Heart left ventricle (tissue), 16 donors: ENCODE results near the gene MMP24. TPM values are rescaled to one million over a fixed set of nuclear protein-coding genes. Genes with fewer than 3 reads are reported as not detected.
"Not testable (repeated sequence)": the region's sequence is repeated elsewhere in the genome, so short reads cannot be mapped to it uniquely, and the experiment has no call there.

ENCODE experiments used
- ATAC-seq, 4 donors: fragments of 200-7000 bp; cut with Tn5 transposase; one replicate each; pipeline ENCODE4 v1.9.1; 2020 to 2022; ENCODE audit warnings: moderate library complexity in 4 of 4, mild to moderate bottlenecking in 3 of 4, moderate number of reproducible peaks in 1 of 4
- DNase-seq, 5 donors: peaks; one replicate each; pipeline ENCODE4 v3.0.0-alpha.2; 2020
- H3K27ac ChIP-seq, 12 donors: fragments of 200-600 bp; sonication (generic) in 4 of 12; one replicate each; pipeline versions ENCODE4 v1.5.0 to v1.8.0; 2016 to 2022; ENCODE audit warnings: mild to moderate bottlenecking in 2 of 12
- H3K27me3 ChIP-seq, 9 donors: fragments of 200-600 bp; sonication (generic) in 2 of 9; one replicate each; pipeline versions ENCODE4 v1.5.1 to v1.8.0; 2016 to 2022; ENCODE audit warnings: mild to moderate bottlenecking in 3 of 9
- H3K36me3 ChIP-seq, 9 donors: fragments of 200-600 bp; sonication (generic) in 2 of 9; one replicate each; pipeline versions ENCODE4 v1.5.0 to v1.8.0; 2018 to 2022; ENCODE audit warnings: mild to moderate bottlenecking in 2 of 9
- H3K4me1 ChIP-seq, 12 donors: fragments of 200-600 bp; sonication (generic) in 4 of 12; one replicate each; pipeline versions ENCODE4 v1.5.0 to v1.8.0; 2016 to 2022; ENCODE audit warnings: mild to moderate bottlenecking in 3 of 12
- H3K4me3 ChIP-seq, 12 donors: fragments of 200-600 bp; sonication (generic) in 4 of 12; one replicate each; pipeline versions ENCODE4 v1.5.0 to v1.8.0; 2017 to 2022; ENCODE audit warnings: mild to moderate bottlenecking in 9 of 12, moderate library complexity in 4 of 12
- H3K9me3 ChIP-seq, 12 donors: fragments of 200-600 bp; sonication (generic) in 4 of 12; one replicate each; pipeline versions ENCODE4 v1.5.0 to v1.8.0; 2016 to 2022; ENCODE audit warnings: mild to moderate bottlenecking in 1 of 12
- CTCF ChIP-seq, 12 donors: fragments of 200-600 bp; sonication (generic) in 4 of 12; IDR thresholded peaks; one replicate each; pipeline versions ENCODE4 v1.5.0 to v1.8.0; 2018 to 2022; ENCODE audit warnings: antibody characterized with exemption in 12 of 12, mild to moderate bottlenecking in 5 of 12
- POLR2A ChIP-seq, 2 donors: fragments of 450-650 bp; IDR thresholded peaks; one replicate each; pipeline ENCODE4 v1.6.1; 2017; ENCODE audit warnings: antibody characterized with exemption in 2 of 2, mild to moderate bottlenecking in 2 of 2, moderate library complexity in 2 of 2
- WGBS, 4 donors: extraction: QIAGEN DNeasy Blood & Tissue Kit in 2 of 4; methylation state at CpG; one replicate each; pipeline versions ENCODE4 v1.1.5 to v1.1.7; 2013 to 2018; 5-methylcytosine and 5-hydroxymethylcytosine counted together
- intact Hi-C, 10 donors: fragments of 100-400 bp; cut with DNase I; formaldehyde crosslinking; loops; one replicate each; pipeline versions ENCODE4 v1.11.1 to v1.14.2; 2022
- polyA plus RNA-seq, 2 donors: library from polyadenylated mRNA; stranded (reverse); fragments of 200-250 nt; gene quantifications; one replicate each; pipeline ENCODE4 v1.2.3, GENCODE V29; 2013
- total RNA-seq, 9 donors: library from RNA; depleted of rRNA in 2 of 9; stranded (reverse); fragments of >200 nt in 2 of 9; fragmentation: NEBNext Ultra II Directional in 3 of 9; extraction: Animal tissue kit (Norgen Biotek cat#: 25700) in 3 of 9; gene quantifications; one replicate each; pipeline versions ENCODE4 v1.1.0 to v1.2.4, GENCODE V29; 2016 to 2023
- donor health status: ischemic (EF 13 %, LVEDD 7.1; RV severe dilation, severe dysfunction).
- donor health status: healthy with polysubstance abuse.
- donor health status: DM: no; HTN: yes; CAD: no.
- donor health status: DM: no; HTN: no; CAD: no.
- donor health status: ischemic (EF 25% LVEDD 6.9; RV normal size, moderate dysfunction).
- donor health status: ischemic (EF 25% LVEDD 5.7; RV mildly dilated, moderate dysfunction).
- donor health status: healthy.
- donor health status: DM: yes; HTN: yes; CAD: no.
- donor health status: ischemic (EF 35%, LVEDD 5.7; RV mildly dilated, moderate dysfunction).
- donor health status: nonischemic (EF 11% LVEDD 7.7; RV severe dilation, severe dysfunction).
- donor health status: DM: yes; HTN: yes; CAD: no.
- donor health status: PGD.
- donor health status: ischemic (EF 29% LVEDD 5.4; RV normal size, mild dysfunction).
- donor health status: nonischemic (EF 23%, LVEDD 6.1; RV moderate dilation, normal function).

The MMP24 gene
- total and polyA plus RNA-seq, 11 donors: 0.05 to 10.0 (median 0.25) TPM

GRCh38 chr20:35252037-35252461 lies 25.6 kb downstream of the MMP24 start:
- no peak overlapping the region for H3K4me3 ChIP-seq
- H3K27me3 ChIP-seq: no peaks in the 10 kb centered on the region
- DNase-seq (no peak), ATAC-seq (no peak)
- no peak for TF ChIP-seq CTCF (IDR thresholded peaks at IDR 0.05)
- TF ChIP-seq POLR2A (IDR thresholded peaks at IDR 0.05): no peak
- WGBS, 4 donors: 71 to 80% (median 76%) methylated on average over 2 of the region's 2 CpGs
- peaks cover 0 to 4% (median 0%) of the 10 kb centered on the region in 12 donors for H3K4me1 ChIP-seq
- H3K27ac ChIP-seq: no peak overlapping the region
- no peaks in the 10 kb centered on the region for H3K36me3 ChIP-seq
- intact Hi-C loops: no loop called here
- H3K9me3 ChIP-seq: no peaks in the 10 kb centered on the region

- H3K9me3 ChIP-seq, H3K36me3 ChIP-seq, H3K4me3 ChIP-seq, ATAC-seq, H3K4me1 ChIP-seq, H3K27me3 ChIP-seq, DNase-seq, intact Hi-C loops, H3K27ac ChIP-seq: not testable (repeated sequence)
- WGBS, 4 donors: 80 to 100% (median 98%) methylated on average over 1 to 2 of the region's 2 CpGs
Measured at GRCh38 chr20:35252598-35252997, 26.1 kb downstream of the MMP24 start.

- H3K4me3 ChIP-seq: no peak overlapping the region
- WGBS, 4 donors: 75 to 94% (median 82%) methylated on average over 3 of the region's 3 CpGs
Measured at GRCh38 chr20:35253010-35253409, 26.5 kb downstream of the MMP24 start.

GRCh38 chr20:35254448-35254999 lies 28.0 kb downstream of the MMP24 start:
- intact Hi-C loops: no loop called here
- 90 to 97% (median 94%) methylated on average over 12 of the region's 12 CpGs for WGBS, 4 donors
- no peak overlapping the region for H3K4me3 ChIP-seq
- ATAC-seq (no peak), DNase-seq (no peak)
- H3K36me3 ChIP-seq: no peaks in the 10 kb centered on the region
- H3K4me1 ChIP-seq: peaks cover 0 to 12% (median 5%) of the 10 kb centered on the region in 12 donors
- no peaks in the 10 kb centered on the region for H3K9me3 ChIP-seq
- TF ChIP-seq POLR2A (IDR thresholded peaks at IDR 0.05) (no peak), CTCF (IDR thresholded peaks at IDR 0.05) (no peak)
- H3K27ac ChIP-seq: no peak overlapping the region
- no peaks in the 10 kb centered on the region for H3K27me3 ChIP-seq

More at GRCh38 chr20:35253010-35253409, 26.5 kb downstream of the MMP24 start:
- Histone ChIP-seq H3K36me3 (no peaks in the 10 kb centered on the region), H3K27ac (no peak overlapping the region), H3K9me3 (no peaks in the 10 kb centered on the region), H3K4me1 (peaks cover 0 to 12% (median 5%) of the 10 kb centered on the region in 12 donors), H3K27me3 (no peaks in the 10 kb centered on the region)
- ATAC-seq: no peak
- intact Hi-C loops: no loop called here
- TF ChIP-seq POLR2A (IDR thresholded peaks at IDR 0.05) (no peak), CTCF (IDR thresholded peaks at IDR 0.05) (no peak)
- DNase-seq: no peak
